Neural cell (in vitro differentiated cells): ENCODE measurements around the gene RTN4RL1. TPM values are rescaled to one million over a fixed set of nuclear protein-coding genes. Genes with fewer than 3 reads are reported as not detected.

ENCODE experiments used
- H2AFZ ChIP-seq: fragments of 200-600, 300-800 bp; sonication (generic), shearing (Covaris generic); 2 replicates; pipeline ENCODE4 v1.6.0; 2014; ENCODE audit warnings: low read depth, mild to moderate bottlenecking, antibody characterized with exemption, low read length, moderate library complexity
- H3F3A ChIP-seq: fragments of 200-600 bp; shearing (Covaris generic); 2 replicates; pipeline ENCODE4 v1.6.1; 2016; ENCODE audit warnings: mild to moderate bottlenecking, moderate library complexity, mixed read lengths, antibody characterized with exemption, low read length; ENCODE audit not compliant: insufficient read depth, poor library complexity, severe bottlenecking
- H3K27ac ChIP-seq: fragments of 200-600, 300-800 bp; sonication (generic), shearing (Covaris generic); 2 replicates; pipeline ENCODE4 v1.5.1; 2014; ENCODE audit warnings: mild to moderate bottlenecking, low read length, moderate library complexity
- H3K27me3 ChIP-seq: fragments of 300-800, 200-600 bp; sonication (generic), shearing (Covaris generic); 2 replicates; pipeline ENCODE4 v1.6.0; 2014; ENCODE audit warnings: mild to moderate bottlenecking, low read depth, low read length, moderate library complexity; ENCODE audit not compliant: insufficient read depth
- H3K36me3 ChIP-seq: fragments of 300-800, 200-600 bp; sonication (generic), shearing (Covaris generic); 2 replicates; pipeline ENCODE4 v1.5.1; 2014; ENCODE audit warnings: mild to moderate bottlenecking, antibody characterized with exemption, low read length, moderate library complexity; ENCODE audit not compliant: insufficient read depth
- H3K4me2 ChIP-seq: fragments of 300-800, 200-600 bp; sonication (generic), shearing (Covaris generic); 2 replicates; pipeline ENCODE4 v1.6.0; 2014; ENCODE audit warnings: mild to moderate bottlenecking, low read length
- H3K4me3 ChIP-seq: fragments of 300-800, 200-600 bp; sonication (generic), shearing (Covaris generic); 2 replicates; pipeline ENCODE4 v1.5.1; 2014; ENCODE audit warnings: mild to moderate bottlenecking, low read length, moderate library complexity
- H3K79me2 ChIP-seq: fragments of 200-600 bp; shearing (Covaris generic); replicated peaks from 2 replicates; pipeline ENCODE4 v1.6.0; 2014; ENCODE audit warnings: mild to moderate bottlenecking, low read length, moderate library complexity; ENCODE audit not compliant: insufficient read depth
- H3K9ac ChIP-seq: fragments of 300-800, 200-600 bp; sonication (generic), shearing (Covaris generic); 2 replicates; pipeline ENCODE4 v1.6.1; 2016; ENCODE audit warnings: mild to moderate bottlenecking, low read length, mixed read lengths
- H3K9me2 ChIP-seq: fragments of 200-600 bp; shearing (Covaris generic); 2 replicates; pipeline ENCODE4 v1.6.1; 2016; ENCODE audit warnings: mild to moderate bottlenecking, low read length, mixed read lengths; ENCODE audit not compliant: insufficient read depth
- H3K9me3 ChIP-seq: fragments of 200-600, 300-800 bp; sonication (generic), shearing (Covaris generic); 2 replicates; pipeline ENCODE4 v1.6.1; 2016; ENCODE audit warnings: mild to moderate bottlenecking, mixed run types, low read length, moderate library complexity, mixed read lengths
- H4K20me1 ChIP-seq: fragments of 200-600 bp; shearing (Covaris generic); 2 replicates; pipeline ENCODE4 v1.6.1; 2016; ENCODE audit warnings: mild to moderate bottlenecking, mixed run types; ENCODE audit not compliant: insufficient read depth
- CTCF ChIP-seq: fragments of 450-650 bp; IDR thresholded peaks from 2 replicates; pipeline ENCODE4 v1.5.1; 2014; ENCODE audit warnings: antibody characterized with exemption, mild to moderate bottlenecking, moderate library complexity; ENCODE audit not compliant: poor library complexity, severe bottlenecking
- EP300 ChIP-seq: fragments of 450-650 bp; conservative IDR thresholded peaks from 2 replicates; pipeline ENCODE4 v1.6.1; 2014; ENCODE audit warnings: antibody characterized with exemption, mild to moderate bottlenecking, moderate library complexity; ENCODE audit not compliant: poor library complexity, severe bottlenecking
- EZH2 ChIP-seq: fragments of 200-600, 300-800 bp; shearing (Covaris generic), sonication (generic); IDR thresholded peaks from 2 replicates; pipeline ENCODE4 v1.6.1; 2014; ENCODE audit warnings: antibody characterized with exemption, low read length, borderline replicate concordance, mild to moderate bottlenecking; ENCODE audit not compliant: insufficient read depth, poor library complexity, severe bottlenecking
- MXI1 ChIP-seq: fragments of 450-650 bp; conservative IDR thresholded peaks from 2 replicates; pipeline ENCODE4 v1.6.1; 2014; ENCODE audit warnings: antibody characterized with exemption, mild to moderate bottlenecking; ENCODE audit not compliant: poor library complexity, severe bottlenecking
- POLR2AphosphoS5 ChIP-seq: IDR thresholded peaks from 2 replicates; pipeline ENCODE4 v1.6.1; 2012
- RAD21 ChIP-seq: fragments of 450-650 bp; conservative IDR thresholded peaks from 2 replicates; pipeline ENCODE4 v1.6.1; 2014; ENCODE audit warnings: antibody characterized with exemption, mild to moderate bottlenecking, moderate library complexity
- SMC3 ChIP-seq: fragments of 450-650 bp; conservative IDR thresholded peaks from 2 replicates; pipeline ENCODE4 v1.6.1; 2014; ENCODE audit warnings: antibody characterized with exemption, mild to moderate bottlenecking, moderate library complexity; ENCODE audit not compliant: poor library complexity
- TAF1 ChIP-seq: IDR thresholded peaks from 2 replicates; pipeline ENCODE4 v1.6.1; 2012; ENCODE audit warnings: low read depth
- polyA plus RNA-seq: library from polyadenylated mRNA; depleted of rRNA; stranded (reverse); fragments of >200 nt; gene quantifications from 2 replicates; pipeline ENCODE4 v1.2.3, GENCODE V29; 2014
- TF ChIP-seq, protein P1 (sequence below): IDR thresholded peaks from 2 replicates; pipeline ENCODE4 v1.6.1; 2012; ENCODE audit warnings: borderline replicate concordance

RTN4RL1 gene
- polyA plus RNA-seq, 1 donor from 2014 or later: 8.1 TPM

DNA sequence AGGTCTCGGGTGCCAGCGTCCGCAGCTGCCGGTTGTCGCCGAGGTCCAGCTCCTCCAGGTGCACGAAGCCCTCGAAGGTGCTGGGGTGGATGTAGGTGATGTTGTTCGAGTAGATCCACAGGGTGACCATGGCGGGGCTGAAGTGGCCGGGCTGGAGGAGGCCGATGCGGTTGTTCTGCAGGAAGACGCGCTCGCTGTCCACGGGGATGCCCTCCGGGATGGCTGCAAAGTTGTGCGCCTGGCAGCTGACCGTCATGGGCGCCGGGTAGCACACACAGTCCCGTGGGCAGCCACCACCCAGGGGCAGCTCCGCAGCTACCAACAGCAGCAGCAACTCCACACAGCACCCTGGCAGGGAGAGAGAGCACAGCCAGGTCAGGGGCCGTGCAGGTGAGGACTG lies 87.7 kb downstream of the RTN4RL1 start:
- Histone ChIP-seq H3K27me3 (no peaks in the 10 kb centered on the region), H3K4me2 (no peak overlapping the region), H3K79me2 (no peaks in the 10 kb centered on the region), H2AFZ (no peak overlapping the region), H4K20me1 (no peaks in the 10 kb centered on the region), H3K9ac (no peak overlapping the region), H3K9me2 (no peaks in the 10 kb centered on the region), H3K36me3 (no peaks in the 10 kb centered on the region), H3K27ac (no peak overlapping the region), H3F3A (no peaks in the 10 kb centered on the region), H3K4me3 (no peak overlapping the region), H3K9me3 (no peaks in the 10 kb centered on the region)
- TF ChIP-seq SMC3 (no peak), POLR2AphosphoS5 (no peak), EZH2 (no peak), RAD21 (no peak), EP300 (no peak), CTCF (no peak), MXI1 (no peak), TAF1 (no peak)
- TF ChIP-seq, protein P1, sequence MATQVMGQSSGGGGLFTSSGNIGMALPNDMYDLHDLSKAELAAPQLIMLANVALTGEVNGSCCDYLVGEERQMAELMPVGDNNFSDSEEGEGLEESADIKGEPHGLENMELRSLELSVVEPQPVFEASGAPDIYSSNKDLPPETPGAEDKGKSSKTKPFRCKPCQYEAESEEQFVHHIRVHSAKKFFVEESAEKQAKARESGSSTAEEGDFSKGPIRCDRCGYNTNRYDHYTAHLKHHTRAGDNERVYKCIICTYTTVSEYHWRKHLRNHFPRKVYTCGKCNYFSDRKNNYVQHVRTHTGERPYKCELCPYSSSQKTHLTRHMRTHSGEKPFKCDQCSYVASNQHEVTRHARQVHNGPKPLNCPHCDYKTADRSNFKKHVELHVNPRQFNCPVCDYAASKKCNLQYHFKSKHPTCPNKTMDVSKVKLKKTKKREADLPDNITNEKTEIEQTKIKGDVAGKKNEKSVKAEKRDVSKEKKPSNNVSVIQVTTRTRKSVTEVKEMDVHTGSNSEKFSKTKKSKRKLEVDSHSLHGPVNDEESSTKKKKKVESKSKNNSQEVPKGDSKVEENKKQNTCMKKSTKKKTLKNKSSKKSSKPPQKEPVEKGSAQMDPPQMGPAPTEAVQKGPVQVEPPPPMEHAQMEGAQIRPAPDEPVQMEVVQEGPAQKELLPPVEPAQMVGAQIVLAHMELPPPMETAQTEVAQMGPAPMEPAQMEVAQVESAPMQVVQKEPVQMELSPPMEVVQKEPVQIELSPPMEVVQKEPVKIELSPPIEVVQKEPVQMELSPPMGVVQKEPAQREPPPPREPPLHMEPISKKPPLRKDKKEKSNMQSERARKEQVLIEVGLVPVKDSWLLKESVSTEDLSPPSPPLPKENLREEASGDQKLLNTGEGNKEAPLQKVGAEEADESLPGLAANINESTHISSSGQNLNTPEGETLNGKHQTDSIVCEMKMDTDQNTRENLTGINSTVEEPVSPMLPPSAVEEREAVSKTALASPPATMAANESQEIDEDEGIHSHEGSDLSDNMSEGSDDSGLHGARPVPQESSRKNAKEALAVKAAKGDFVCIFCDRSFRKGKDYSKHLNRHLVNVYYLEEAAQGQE: no peak

- no peak overlapping the region for H3K4me2 ChIP-seq
- H3K9ac ChIP-seq: no peak overlapping the region
- no peaks in the 10 kb centered on the region for H3F3A ChIP-seq
- no peak overlapping the region for H3K27ac ChIP-seq
- TF ChIP-seq, protein P1: no peak
- TF ChIP-seq MXI1: no peak
- no peak for TF ChIP-seq CTCF
- TF ChIP-seq POLR2AphosphoS5: no peak
- no peak for TF ChIP-seq SMC3
- TF ChIP-seq RAD21: no peak
- TF ChIP-seq EZH2: no peak
- no peak for TF ChIP-seq EP300
- no peak for TF ChIP-seq TAF1
- H3K79me2 ChIP-seq: no peaks in the 10 kb centered on the region
- H2AFZ ChIP-seq: no peak overlapping the region
- no peaks in the 10 kb centered on the region for H3K9me3 ChIP-seq
- no peaks in the 10 kb centered on the region for H4K20me1 ChIP-seq
- no peaks in the 10 kb centered on the region for H3K27me3 ChIP-seq
- H3K4me3 ChIP-seq: no peak overlapping the region
- H3K36me3 ChIP-seq: no peaks in the 10 kb centered on the region
- H3K9me2 ChIP-seq: no peaks in the 10 kb centered on the region
Measured at GRCh38 chr17:1936766-1937165, 88.4 kb downstream of the RTN4RL1 start.
